Chondrocyte (in vitro differentiated cells): ENCODE measurements around the gene KMO. TPM values are rescaled to one million over a fixed set of nuclear protein-coding genes. Genes with fewer than 3 reads are reported as not detected.

Experiments used
- DNase-seq: peaks from one replicate; pipeline ENCODE4 v3.0.0; 2021; ENCODE audit warnings: mixed read lengths, low spot score
- H3K27ac Mint-ChIP-seq: one replicate; pipeline ENCODE4 v1.8.0; 2021; ENCODE audit warnings: mild to moderate bottlenecking, moderate library complexity, mixed read lengths; ENCODE audit not compliant: unreplicated experiment
- H3K27me3 Mint-ChIP-seq: 2 replicates; pipeline ENCODE4 v1.8.0; 2021; ENCODE audit warnings: low read depth, mixed read lengths
- H3K36me3 Mint-ChIP-seq: 2 replicates; pipeline ENCODE4 v1.8.0; 2021; ENCODE audit warnings: low read depth, mixed read lengths
- H3K4me1 Mint-ChIP-seq: 2 replicates; pipeline ENCODE4 v1.8.0; 2021; ENCODE audit warnings: low read depth, mild to moderate bottlenecking, mixed read lengths
- H3K4me3 Mint-ChIP-seq: one replicate; pipeline ENCODE4 v1.8.0; 2021; ENCODE audit warnings: mild to moderate bottlenecking, moderate library complexity, mixed read lengths; ENCODE audit not compliant: unreplicated experiment
- H3K9me3 Mint-ChIP-seq: 2 replicates; pipeline ENCODE4 v1.8.0; 2021; ENCODE audit warnings: low read depth, mixed read lengths
- long read RNA-seq: library from polyadenylated mRNA; stranded (forward); transcript quantifications from one replicate; pipeline ENCODE4 v2.0.0, GENCODE V29; 2021
- total RNA-seq: library from RNA; stranded (reverse); gene quantifications from 3 replicates; pipeline ENCODE4 v1.2.1, GENCODE V29; 2021
- TF ChIP-seq, protein P1 (sequence below): fragments of 200-600 bp; sonication (generic); IDR thresholded peaks from 2 replicates; pipeline ENCODE4 v1.5.0; 2021; ENCODE audit warnings: antibody characterized with exemption, mild to moderate bottlenecking, moderate library complexity

The KMO gene
- total RNA-seq = not detected in 3 replicates
- long read RNA-seq, full-length matches to known transcripts = 1 of 1 reads
- long read RNA-seq, partial matches to known transcripts = 0 of 1 reads
- long read RNA-seq, other reads (novel, unspliced or antisense) = 0 of 1 reads

DNA sequence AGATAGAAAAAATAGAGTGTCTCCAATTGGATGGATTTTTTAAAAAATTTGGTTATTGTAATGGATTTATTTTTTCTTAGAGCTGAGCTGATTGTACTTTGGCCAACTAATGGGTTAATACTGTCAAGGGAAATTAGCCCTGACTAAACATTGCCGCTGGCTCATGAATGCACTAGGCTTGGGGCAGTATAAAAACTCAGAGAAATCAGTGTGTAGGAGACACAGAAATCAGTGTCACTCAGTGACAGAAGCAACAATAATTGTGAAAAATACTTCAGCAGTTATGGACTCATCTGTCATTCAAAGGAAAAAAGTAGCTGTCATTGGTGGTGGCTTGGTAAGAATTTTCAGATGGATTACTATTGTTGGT, at the start of gene KMO:
TSS of gene KMO (plus strand) at position 217 of the 370 bp plus-strand sequence. CDS start at position 284, 67 bp downstream.
- H3K4me1 Mint-ChIP-seq = peaks cover 14% of the 10 kb centered on the region
- H3K27ac Mint-ChIP-seq = peak within 1 kb of the TSS; percentile 84
- no peaks in the 10 kb centered on the region for H3K9me3 Mint-ChIP-seq
- DNase-seq = no peak
- no peaks in the 10 kb centered on the region for H3K36me3 Mint-ChIP-seq
- TF ChIP-seq, protein P1, sequence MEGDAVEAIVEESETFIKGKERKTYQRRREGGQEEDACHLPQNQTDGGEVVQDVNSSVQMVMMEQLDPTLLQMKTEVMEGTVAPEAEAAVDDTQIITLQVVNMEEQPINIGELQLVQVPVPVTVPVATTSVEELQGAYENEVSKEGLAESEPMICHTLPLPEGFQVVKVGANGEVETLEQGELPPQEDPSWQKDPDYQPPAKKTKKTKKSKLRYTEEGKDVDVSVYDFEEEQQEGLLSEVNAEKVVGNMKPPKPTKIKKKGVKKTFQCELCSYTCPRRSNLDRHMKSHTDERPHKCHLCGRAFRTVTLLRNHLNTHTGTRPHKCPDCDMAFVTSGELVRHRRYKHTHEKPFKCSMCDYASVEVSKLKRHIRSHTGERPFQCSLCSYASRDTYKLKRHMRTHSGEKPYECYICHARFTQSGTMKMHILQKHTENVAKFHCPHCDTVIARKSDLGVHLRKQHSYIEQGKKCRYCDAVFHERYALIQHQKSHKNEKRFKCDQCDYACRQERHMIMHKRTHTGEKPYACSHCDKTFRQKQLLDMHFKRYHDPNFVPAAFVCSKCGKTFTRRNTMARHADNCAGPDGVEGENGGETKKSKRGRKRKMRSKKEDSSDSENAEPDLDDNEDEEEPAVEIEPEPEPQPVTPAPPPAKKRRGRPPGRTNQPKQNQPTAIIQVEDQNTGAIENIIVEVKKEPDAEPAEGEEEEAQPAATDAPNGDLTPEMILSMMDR = no peak
- H3K27me3 Mint-ChIP-seq = peaks cover 26% of the 10 kb centered on the region
- H3K4me3 Mint-ChIP-seq = peak within 1 kb of the TSS; percentile 83

DNA sequence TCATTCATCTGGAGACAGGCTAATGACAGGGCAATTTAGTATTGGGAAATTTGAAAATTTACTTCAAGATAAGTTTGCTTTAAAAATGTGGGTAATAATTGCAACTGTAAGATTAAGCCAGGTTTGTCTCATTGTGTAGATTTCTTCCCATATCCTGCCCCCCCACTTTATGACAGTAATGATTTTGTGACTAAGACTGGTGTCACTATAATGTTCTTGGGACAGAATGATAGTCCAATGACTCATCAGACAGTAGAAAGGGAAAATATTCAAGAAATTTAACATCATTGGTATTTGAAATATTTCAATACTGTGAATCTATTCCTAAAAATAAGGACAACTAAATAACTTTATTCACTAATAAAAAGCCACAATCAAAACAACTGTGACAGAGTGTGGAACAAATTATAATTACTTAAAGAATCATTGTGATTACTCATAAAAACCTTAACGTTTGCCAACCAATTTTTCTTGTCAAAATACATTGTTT, 49.4 kb upstream of the KMO start:
- Mint-ChIP-seq H3K4me1 (peaks cover 34% of the 10 kb centered on the region), H3K27ac (peak overlapping the region; percentile 95), H3K36me3 (no peaks in the 10 kb centered on the region), H3K9me3 (peaks cover 5% of the 10 kb centered on the region), H3K4me3 (no peak overlapping the region), H3K27me3 (no peaks in the 10 kb centered on the region)
- TF ChIP-seq, protein P1 = no peak
- DNase-seq = no peak

DNA sequence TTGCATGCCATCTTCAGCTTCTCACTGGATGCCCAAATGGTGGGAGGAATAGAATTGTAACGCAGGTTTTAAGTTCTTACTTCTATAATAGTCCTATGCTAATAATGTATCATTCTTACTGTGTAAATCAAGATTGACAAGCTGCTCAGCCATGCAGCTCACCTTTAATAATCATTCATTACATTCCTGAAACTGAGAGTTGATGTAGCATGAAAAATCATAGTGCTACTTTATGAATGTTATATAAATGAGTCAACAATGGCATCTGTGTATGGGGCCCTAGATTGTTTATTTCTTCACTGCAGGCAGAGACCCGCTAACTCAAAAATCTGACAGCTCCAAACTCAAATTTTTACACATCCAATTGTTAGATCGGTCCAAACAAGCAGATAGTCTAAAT, 47.0 kb upstream of the KMO start:
- no peak overlapping the region for H3K4me3 Mint-ChIP-seq
- DNase-seq = no peak
- H3K9me3 Mint-ChIP-seq = peaks cover 5% of the 10 kb centered on the region
- TF ChIP-seq, protein P1 = no peak
- H3K27me3 Mint-ChIP-seq = no peaks in the 10 kb centered on the region
- peaks cover 34% of the 10 kb centered on the region for H3K4me1 Mint-ChIP-seq
- H3K36me3 Mint-ChIP-seq = no peaks in the 10 kb centered on the region
- H3K27ac Mint-ChIP-seq = no peak overlapping the region

DNA sequence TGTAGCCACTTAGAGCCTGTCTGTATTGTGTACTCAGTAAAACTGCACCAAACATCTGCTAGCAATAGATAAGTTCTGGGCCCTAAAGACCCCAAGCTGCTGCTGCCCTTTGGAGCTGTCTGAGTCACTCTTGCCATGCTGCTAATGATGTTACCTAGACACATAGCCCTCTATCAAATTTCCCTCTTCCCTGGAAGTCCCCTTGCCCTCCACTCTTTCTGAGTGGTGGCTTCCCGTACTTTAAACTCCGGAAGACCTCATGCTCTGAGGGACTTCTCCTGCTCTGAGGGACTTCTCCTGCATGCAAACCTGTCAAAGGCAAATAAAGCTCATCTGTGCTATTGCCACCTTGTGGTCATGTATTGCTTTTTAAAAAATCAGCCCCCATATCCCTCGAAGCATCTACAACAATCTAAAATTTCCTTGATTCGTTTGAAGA, 46.6 kb upstream of the KMO start:
- DNase-seq = no peak
- H3K4me3 Mint-ChIP-seq = no peak overlapping the region
- H3K27me3 Mint-ChIP-seq = no peaks in the 10 kb centered on the region
- H3K27ac Mint-ChIP-seq = no peak overlapping the region
- peaks cover 5% of the 10 kb centered on the region for H3K9me3 Mint-ChIP-seq
- H3K36me3 Mint-ChIP-seq = no peaks in the 10 kb centered on the region
- peaks cover 34% of the 10 kb centered on the region for H3K4me1 Mint-ChIP-seq
- TF ChIP-seq, protein P1 = peak; percentile 73

DNA sequence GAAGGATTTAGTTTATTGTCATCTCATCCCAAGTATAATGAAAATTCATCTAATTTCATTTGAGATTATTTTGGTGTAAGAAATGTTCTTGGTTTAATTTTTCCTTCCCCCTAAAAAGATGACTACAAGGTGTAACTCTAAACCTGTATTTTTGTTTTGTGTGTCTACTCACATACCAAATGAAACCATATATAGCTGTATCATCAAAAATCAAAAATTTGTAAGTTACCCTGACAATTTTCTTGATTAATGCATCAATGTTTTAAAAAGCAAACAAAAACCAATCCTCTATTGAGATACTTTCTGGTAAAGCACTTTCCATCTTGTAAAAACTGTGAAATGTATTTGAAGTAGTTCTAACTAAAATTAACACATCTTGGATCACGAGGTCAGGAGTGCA, 43.4 kb upstream of the KMO start:
- Mint-ChIP-seq H3K4me1 (peaks cover 11% of the 10 kb centered on the region), H3K9me3 (peaks cover 5% of the 10 kb centered on the region), H3K27me3 (no peaks in the 10 kb centered on the region), H3K36me3 (no peaks in the 10 kb centered on the region), H3K4me3 (no peak overlapping the region), H3K27ac (no peak overlapping the region)
- DNase-seq = no peak
- TF ChIP-seq, protein P1 = no peak
